ENCODE data around the gene EHD1. TPM values are rescaled to one million over a fixed set of nuclear protein-coding genes. Genes with fewer than 3 reads are reported as not detected.
A peak's percentile ranks its signal among the peaks of the same experiment; 100 is the strongest.

Gene EHD1
- total RNA-seq, 1 donor from 2014 or later = 114 TPM

- peaks cover 23% of the 10 kb centered on the region for H3K4me1 Mint-ChIP-seq (ENCODE audit: low read depth, unreplicated experiment)
These were observed 263 bp downstream of the EHD1 start for GRCh38 chr11:64878223-64878493.

GRCh38 chr11:64877390-64878222 is 815 bp downstream of the EHD1 start:
- Mint-ChIP-seq H3K4me3 (ENCODE audit: unreplicated experiment) (peak overlapping the region; percentile 99), H3K27ac (ENCODE audit: unreplicated experiment) (peak overlapping the region; percentile 91), H3K4me1 (ENCODE audit: low read depth, unreplicated experiment) (peaks cover 23% of the 10 kb centered on the region), H3K9me3 (ENCODE audit: unreplicated experiment) (peaks cover 9% of the 10 kb centered on the region), H3K27me3 (ENCODE audit: unreplicated experiment) (peaks cover 17% of the 10 kb centered on the region), H3K36me3 (ENCODE audit: unreplicated experiment) (no peaks in the 10 kb centered on the region)
- no peak for DNase-seq
- TF ChIP-seq CTCF (IDR thresholded peaks at IDR 0.05; ENCODE audit: partially characterized antibody, unreplicated experiment) = no peak

More at GRCh38 chr11:64878223-64878493, 263 bp downstream of the EHD1 start:
- Mint-ChIP-seq H3K4me3 (ENCODE audit: unreplicated experiment) (peak overlapping the region; percentile 99), H3K9me3 (ENCODE audit: unreplicated experiment) (peaks cover 9% of the 10 kb centered on the region), H3K27ac (ENCODE audit: unreplicated experiment) (peak overlapping the region; percentile 64), H3K36me3 (ENCODE audit: unreplicated experiment) (no peaks in the 10 kb centered on the region), H3K27me3 (ENCODE audit: unreplicated experiment) (peaks cover 17% of the 10 kb centered on the region)
- TF ChIP-seq CTCF (IDR thresholded peaks at IDR 0.05; ENCODE audit: partially characterized antibody, unreplicated experiment) = no peak
- no peak for DNase-seq

GRCh38 chr11:64876835-64877341 is 1.5 kb downstream of the EHD1 start:
- peak overlapping the region; percentile 99 for H3K4me3 Mint-ChIP-seq (ENCODE audit: unreplicated experiment)
- H3K36me3 Mint-ChIP-seq (ENCODE audit: unreplicated experiment) = no peaks in the 10 kb centered on the region
- no peak for DNase-seq
- no peak overlapping the region for H3K27ac Mint-ChIP-seq (ENCODE audit: unreplicated experiment)
- peaks cover 9% of the 10 kb centered on the region for H3K9me3 Mint-ChIP-seq (ENCODE audit: unreplicated experiment)
- TF ChIP-seq CTCF (IDR thresholded peaks at IDR 0.05; ENCODE audit: partially characterized antibody, unreplicated experiment) = no peak
- H3K27me3 Mint-ChIP-seq (ENCODE audit: unreplicated experiment) = peaks cover 17% of the 10 kb centered on the region
- H3K4me1 Mint-ChIP-seq (ENCODE audit: low read depth, unreplicated experiment) = peaks cover 23% of the 10 kb centered on the region

GRCh38 chr11:64876229-64876750 is 2.1 kb downstream of the EHD1 start:
- H3K9me3 Mint-ChIP-seq (ENCODE audit: unreplicated experiment) = peaks cover 9% of the 10 kb centered on the region
- H3K27ac Mint-ChIP-seq (ENCODE audit: unreplicated experiment) = no peak overlapping the region
- peaks cover 14% of the 10 kb centered on the region for H3K27me3 Mint-ChIP-seq (ENCODE audit: unreplicated experiment)

More at GRCh38 chr11:64876229-64876750, 2.1 kb downstream of the EHD1 start:
- no peak for TF ChIP-seq CTCF (IDR thresholded peaks at IDR 0.05; ENCODE audit: partially characterized antibody, unreplicated experiment)
- Mint-ChIP-seq H3K4me3 (ENCODE audit: unreplicated experiment) (peak overlapping the region; percentile 99), H3K36me3 (ENCODE audit: unreplicated experiment) (no peaks in the 10 kb centered on the region), H3K4me1 (ENCODE audit: low read depth, unreplicated experiment) (peaks cover 27% of the 10 kb centered on the region)
- no peak for DNase-seq
